ENCODE results near the gene FBH1. TPM values are rescaled to one million over a fixed set of nuclear protein-coding genes. Genes with fewer than 3 reads are reported as not detected.

The FBH1 gene
- total RNA-seq, 1 donor from 2014 or later: 70.8 TPM

DNA sequence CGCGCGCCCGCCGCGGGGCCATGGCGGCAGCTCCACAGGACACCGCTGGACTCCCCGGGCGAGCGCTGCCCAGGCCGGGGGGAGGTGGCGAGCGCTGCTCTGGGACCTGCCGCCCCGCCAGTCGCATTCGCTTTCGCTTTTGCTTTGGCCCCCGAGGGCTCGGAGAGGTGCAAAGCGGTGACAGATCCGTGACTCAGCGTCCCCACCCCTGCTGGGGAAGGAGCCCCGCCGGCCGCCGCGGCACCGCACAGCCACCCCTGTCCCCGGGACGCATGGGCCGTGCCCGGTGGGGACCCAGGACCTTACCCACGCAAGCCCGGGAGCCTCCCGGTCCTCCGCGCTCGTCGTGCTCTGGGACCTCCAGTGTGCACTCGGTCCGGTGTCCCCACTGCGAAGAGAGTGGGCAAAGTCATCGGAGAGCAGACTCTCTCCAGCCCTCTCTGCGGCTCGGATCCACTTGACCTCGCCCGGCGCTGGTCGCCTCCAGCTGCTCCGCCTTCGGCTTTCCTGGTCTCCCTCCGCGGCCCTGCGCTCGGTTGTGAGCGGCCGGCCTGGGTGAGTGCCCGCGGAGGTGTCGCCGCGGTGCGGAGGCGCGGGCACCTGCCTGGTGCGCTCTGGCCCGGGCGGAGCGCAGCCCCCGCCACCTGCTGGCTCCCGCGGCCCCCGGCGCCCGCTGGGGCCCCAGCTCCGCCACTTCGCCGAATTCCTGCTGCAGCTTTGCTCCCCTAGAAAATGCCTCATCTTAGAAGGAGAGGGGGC, 87.6 kb downstream of the FBH1 start, which contains the start of gene IL15RA:
IL15RA (minus strand) TSS at position 73 of the 759 bp plus-strand sequence; CDS start at position 22, 51 bp downstream.
- DNase-seq (ENCODE audit: low spot score): peak; percentile 74

DNA sequence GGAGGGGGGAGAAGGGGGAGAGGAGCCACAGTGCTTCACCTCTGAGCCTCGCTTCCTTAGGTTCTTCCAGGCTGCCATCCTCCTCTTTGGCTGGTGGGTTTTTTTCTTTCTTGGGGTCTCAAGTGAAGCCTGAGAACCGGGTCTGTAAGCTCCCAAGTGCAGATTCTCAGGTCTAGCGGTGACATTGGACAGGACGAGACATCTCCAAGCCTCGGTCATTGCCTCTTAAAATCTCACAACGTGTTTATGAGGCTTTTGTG, 88.1 kb downstream of the FBH1 start:
- no peak for DNase-seq (ENCODE audit: low spot score)

DNA sequence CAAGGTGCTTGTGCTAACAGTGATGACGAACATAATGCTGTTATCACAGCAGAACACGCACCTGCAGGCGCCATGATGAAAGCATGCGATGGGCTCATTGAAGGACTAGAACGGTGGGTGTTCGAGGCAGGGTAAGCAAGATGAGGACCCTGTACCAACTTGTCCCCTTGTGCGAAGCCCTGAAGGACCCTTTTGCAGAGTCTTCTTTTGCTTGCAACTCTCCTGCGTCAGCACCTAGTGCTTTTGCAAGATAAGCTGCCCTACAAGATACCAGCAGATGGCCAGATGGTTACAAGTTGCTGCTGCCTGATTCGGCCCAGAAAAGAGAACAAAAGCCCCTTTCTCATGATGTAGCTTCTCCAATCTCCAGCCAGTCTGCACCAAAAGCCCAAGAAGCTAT, 91.5 kb downstream of the FBH1 start:
- no peak for DNase-seq (ENCODE audit: low spot score)

DNA sequence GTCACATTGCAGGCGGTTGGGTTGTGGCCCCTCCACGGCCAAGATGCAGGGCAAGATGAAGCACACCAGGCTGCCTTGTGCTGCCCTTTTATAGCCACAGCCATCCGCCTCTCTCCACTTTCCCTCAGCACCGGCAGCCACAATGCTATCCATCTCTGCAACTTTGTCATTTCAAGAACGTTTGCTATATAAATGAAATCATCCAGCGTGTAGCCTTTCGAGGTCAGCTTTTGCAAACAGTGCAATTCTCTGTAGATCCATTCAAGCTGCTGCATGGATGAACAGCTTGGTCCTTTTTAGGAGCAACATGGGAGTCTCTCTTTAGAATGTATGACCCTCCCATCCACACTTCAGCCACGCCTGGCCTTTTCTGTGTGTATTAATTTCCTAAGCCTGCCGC, 93.7 kb downstream of the FBH1 start:
- no peak for DNase-seq (ENCODE audit: low spot score)

DNA sequence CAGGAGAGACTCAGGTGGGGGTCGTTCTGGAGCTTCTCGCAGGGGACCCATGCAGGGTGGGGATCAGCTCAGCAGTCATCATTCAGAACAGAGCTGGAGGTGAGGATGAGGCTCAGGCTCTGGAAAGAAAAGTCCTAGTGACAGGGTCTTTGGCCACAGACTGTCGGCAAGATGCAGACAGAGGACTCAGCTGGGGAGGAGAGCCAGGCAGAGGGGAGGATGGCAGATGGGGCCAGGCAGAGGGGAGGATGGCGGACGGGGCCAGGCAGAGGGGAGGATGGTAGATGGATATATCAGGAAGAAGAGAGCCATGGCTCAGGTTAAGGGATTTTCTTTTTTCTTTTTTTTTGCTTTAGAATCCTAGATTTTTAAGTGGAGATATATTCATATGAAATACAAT, 95.0 kb downstream of the FBH1 start:
- no peak for DNase-seq (ENCODE audit: low spot score)

Other genes with a start within 250 kb of the FBH1 start
- 33.8 TPM for gene ASB13, start 223.6 kb upstream of the FBH1 start, total RNA-seq
- 99.2 TPM for gene TASOR2, start 205.4 kb upstream of the FBH1 start, total RNA-seq
- 193 TPM for gene GDI2, start 76.8 kb upstream of the FBH1 start, total RNA-seq
- gene ANKRD16, start 350 bp upstream of the FBH1 start, total RNA-seq: 10.2 TPM
- 13.5 TPM for gene IL15RA, start 87.3 kb downstream of the FBH1 start, total RNA-seq
- 2.2 TPM for gene IL2RA, start 172.1 kb downstream of the FBH1 start, total RNA-seq
- gene RBM17, start 198.8 kb downstream of the FBH1 start, total RNA-seq: 106 TPM